ENCODE results near the gene FIBCD1.

DNA sequence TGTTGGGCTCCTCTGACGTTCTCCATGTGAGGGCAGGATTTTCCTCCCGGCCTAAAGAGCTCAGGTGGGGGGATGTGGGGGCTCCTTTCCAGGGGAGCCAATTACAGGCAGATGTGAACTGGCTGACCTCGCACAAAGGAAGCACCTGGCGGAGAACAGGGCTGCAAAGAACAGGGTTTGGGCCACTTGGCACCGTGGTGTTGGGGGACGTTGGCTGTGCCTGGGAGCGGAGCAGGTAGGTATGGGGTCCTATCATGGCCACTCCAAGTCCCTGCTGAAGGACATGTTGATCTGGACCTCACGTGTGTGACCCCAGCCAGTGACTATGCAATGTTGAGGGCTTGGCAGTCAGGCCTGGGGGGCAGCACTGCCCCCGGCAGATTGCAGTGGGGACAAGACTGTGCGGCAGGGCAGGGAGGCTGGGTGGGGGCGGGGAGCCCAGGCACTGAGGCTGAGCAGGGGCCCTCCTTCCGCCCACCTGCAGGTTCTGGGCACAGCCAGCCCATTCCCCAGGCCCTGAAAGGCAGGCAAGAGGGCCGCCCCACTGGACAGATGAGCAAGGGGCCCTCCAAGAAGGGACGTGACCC is 19.4 kb downstream of the FIBCD1 start:
- TF ChIP-seq, protein P1, sequence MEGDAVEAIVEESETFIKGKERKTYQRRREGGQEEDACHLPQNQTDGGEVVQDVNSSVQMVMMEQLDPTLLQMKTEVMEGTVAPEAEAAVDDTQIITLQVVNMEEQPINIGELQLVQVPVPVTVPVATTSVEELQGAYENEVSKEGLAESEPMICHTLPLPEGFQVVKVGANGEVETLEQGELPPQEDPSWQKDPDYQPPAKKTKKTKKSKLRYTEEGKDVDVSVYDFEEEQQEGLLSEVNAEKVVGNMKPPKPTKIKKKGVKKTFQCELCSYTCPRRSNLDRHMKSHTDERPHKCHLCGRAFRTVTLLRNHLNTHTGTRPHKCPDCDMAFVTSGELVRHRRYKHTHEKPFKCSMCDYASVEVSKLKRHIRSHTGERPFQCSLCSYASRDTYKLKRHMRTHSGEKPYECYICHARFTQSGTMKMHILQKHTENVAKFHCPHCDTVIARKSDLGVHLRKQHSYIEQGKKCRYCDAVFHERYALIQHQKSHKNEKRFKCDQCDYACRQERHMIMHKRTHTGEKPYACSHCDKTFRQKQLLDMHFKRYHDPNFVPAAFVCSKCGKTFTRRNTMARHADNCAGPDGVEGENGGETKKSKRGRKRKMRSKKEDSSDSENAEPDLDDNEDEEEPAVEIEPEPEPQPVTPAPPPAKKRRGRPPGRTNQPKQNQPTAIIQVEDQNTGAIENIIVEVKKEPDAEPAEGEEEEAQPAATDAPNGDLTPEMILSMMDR (IDR thresholded peaks at IDR 0.05; ENCODE audit: control extremely low read depth in 1 of 3, insufficient read depth in 1 of 3, low read depth in 1 of 3, low read length in 3 of 3), result no peak
- TF ChIP-seq POLR2AphosphoS5 (IDR thresholded peaks at IDR 0.05; ENCODE audit: low read depth, low read length) (no peak), CBX5 (IDR thresholded peaks at IDR 0.05; ENCODE audit: low read depth, low read length) (no peak), JUND (IDR thresholded peaks at IDR 0.05; ENCODE audit: low read length) (no peak), FOSL1 (IDR thresholded peaks at IDR 0.05; ENCODE audit: insufficient read depth, low read depth, low read length) (no peak)
- TF ChIP-seq, protein P2, sequence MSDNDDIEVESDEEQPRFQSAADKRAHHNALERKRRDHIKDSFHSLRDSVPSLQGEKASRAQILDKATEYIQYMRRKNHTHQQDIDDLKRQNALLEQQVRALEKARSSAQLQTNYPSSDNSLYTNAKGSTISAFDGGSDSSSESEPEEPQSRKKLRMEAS (IDR thresholded peaks at IDR 0.05), result no peak
